Fibroblast of villous mesenchyme (primary cell): ENCODE measurements around the gene WDR91. TPM values are rescaled to one million over a fixed set of nuclear protein-coding genes. Genes with fewer than 3 reads are reported as not detected.
A peak's percentile ranks its signal among the peaks of the same experiment; 100 is the strongest.

Source experiments
- DNase-seq: peaks from one replicate; pipeline ENCODE4 v3.0.0-alpha.2; 2010; ENCODE audit warnings: low read depth
- H3K4me3 ChIP-seq: 2 replicates; pipeline ENCODE4 v1.5.1; 2011; ENCODE audit warnings: low read depth, mild to moderate bottlenecking, low read length
- CTCF ChIP-seq: IDR thresholded peaks from 2 replicates; pipeline ENCODE4 v1.5.1; 2012; ENCODE audit warnings: low read depth, mild to moderate bottlenecking, low read length; ENCODE audit not compliant: insufficient read depth
- total RNA-seq: library from RNA; depleted of rRNA; stranded (reverse); fragments of >200 nt; gene quantifications from 2 replicates; pipeline ENCODE4 v1.2.3, GENCODE V29; 2012

WDR91 gene
- total RNA-seq, 1 donor, result 4.3 TPM

GRCh38 chr7:135193615-135194081, 17.7 kb downstream of the WDR91 start:
- peak; percentile 85 for DNase-seq
- TF ChIP-seq CTCF, result no peak
- H3K4me3 ChIP-seq, result no peak overlapping the region

GRCh38 chr7:135192914-135193536, 18.3 kb downstream of the WDR91 start:
- no peak for TF ChIP-seq CTCF
- no peak overlapping the region for H3K4me3 ChIP-seq
- DNase-seq, result no peak

GRCh38 chr7:135190703-135191102, 20.6 kb downstream of the WDR91 start:
- TF ChIP-seq CTCF, result no peak
- no peak overlapping the region for H3K4me3 ChIP-seq
- no peak for DNase-seq

GRCh38 chr7:135189961-135190360, 21.4 kb downstream of the WDR91 start:
- peak; percentile 39 for DNase-seq
- H3K4me3 ChIP-seq, result no peak overlapping the region
- no peak for TF ChIP-seq CTCF

- no peak overlapping the region for H3K4me3 ChIP-seq
- no peak for DNase-seq
- no peak for TF ChIP-seq CTCF
These were observed 22.1 kb downstream of the WDR91 start for GRCh38 chr7:135189221-135189662.

GRCh38 chr7:135188298-135188984, 22.9 kb downstream of the WDR91 start:
- DNase-seq, result no peak
- TF ChIP-seq CTCF, result no peak
- no peak overlapping the region for H3K4me3 ChIP-seq

GRCh38 chr7:135186841-135187253, 24.5 kb downstream of the WDR91 start:
- no peak for TF ChIP-seq CTCF
- no peak overlapping the region for H3K4me3 ChIP-seq
- no peak for DNase-seq
